K562 (cell line): ENCODE data around the gene TREH. TPM values are rescaled to one million over a fixed set of nuclear protein-coding genes. Genes with fewer than 3 reads are reported as not detected.

Source experiments
- ARNT ChIP-seq, 2 experiments: fragments of 450-650 bp; IDR thresholded peaks; 2 replicates each; pipeline ENCODE4 v1.6.1; 2016; ENCODE audit warnings: mild to moderate bottlenecking in 1 of 2
- CBX1 ChIP-seq: sonication (generic); IDR thresholded peaks from 2 replicates; pipeline ENCODE4 v1.6.1; 2016; ENCODE audit warnings: antibody characterized with exemption, low read depth, mild to moderate bottlenecking
- CHAMP1 ChIP-seq: fragments of 450-650 bp; IDR thresholded peaks from 2 replicates; pipeline ENCODE4 v1.6.1; 2016; ENCODE audit warnings: mild to moderate bottlenecking
- E2F6 ChIP-seq, 2 experiments: IDR thresholded peaks; 2 replicates each; pipeline ENCODE4 v1.6.1; 2011; ENCODE audit warnings: borderline replicate concordance in 1 of 2, control low read depth in 1 of 2, low read depth in 1 of 2, low read length in 1 of 2, mild to moderate bottlenecking in 1 of 2, mixed read lengths in 1 of 2, moderate library complexity in 1 of 2; ENCODE audit not compliant: insufficient read depth in 1 of 2, insufficient read length in 1 of 2, poor library complexity in 1 of 2, severe bottlenecking in 1 of 2; ENCODE audit errors: extremely low read depth in 1 of 2
- EWSR1 ChIP-seq: fragments of 450-650 bp; IDR thresholded peaks from 2 replicates; pipeline ENCODE4 v1.6.1; 2018; ENCODE audit warnings: borderline replicate concordance, mild to moderate bottlenecking, low read depth, moderate library complexity; ENCODE audit not compliant: partially characterized antibody
- FOXK2 ChIP-seq, 2 experiments: fragments of 450-650 bp; IDR thresholded peaks in 1 of 2; conservative IDR thresholded peaks in 1 of 2; 2 replicates each; pipeline ENCODE4 v1.6.1; 2016; ENCODE audit warnings: low read depth in 2 of 2, mild to moderate bottlenecking in 1 of 2
- FOXP1 ChIP-seq: sonication (generic); formaldehyde crosslinking; IDR thresholded peaks from 2 replicates; pipeline ENCODE4 v1.8.0; 2022; ENCODE audit warnings: mild to moderate bottlenecking, missing genetic modification reagents
- FUS ChIP-seq: fragments of 200-400 bp; formaldehyde crosslinking; optimal IDR thresholded peaks from 2 replicates; pipeline ENCODE3; 2017; ENCODE audit warnings: low read depth, low read length
- GATA2 ChIP-seq: sonication (generic); formaldehyde crosslinking; IDR thresholded peaks from 2 replicates; pipeline ENCODE4 v1.4.0; 2020; ENCODE audit warnings: mild to moderate bottlenecking, missing genetic modification reagents
- GTF2E2 ChIP-seq: fragments of 200-800 bp; sonication (Bioruptor generic); IDR thresholded peaks from 2 replicates; pipeline ENCODE4 v1.6.1; 2016; ENCODE audit warnings: missing genetic modification characterization, missing compliant biosample characterization
- KHSRP ChIP-seq: fragments of 450-650 bp; IDR thresholded peaks from 2 replicates; pipeline ENCODE4 v1.6.1; 2017
- MEIS2 ChIP-seq: fragments of 450-650 bp; IDR thresholded peaks from 2 replicates; pipeline ENCODE4 v1.6.1; 2014; ENCODE audit warnings: mild to moderate bottlenecking; ENCODE audit not compliant: partially characterized antibody
- MTA3 ChIP-seq: fragments of 450-650 bp; formaldehyde crosslinking; IDR thresholded peaks from 2 replicates; pipeline ENCODE4 v1.6.1; 2017; ENCODE audit warnings: mild to moderate bottlenecking, borderline replicate concordance
- PPARD ChIP-seq: fragments of 250-450 bp; sonication (Bioruptor Pico); IDR thresholded peaks from 2 replicates; pipeline ENCODE4 v1.8.0; 2022; ENCODE audit warnings: inconsistent platforms, mild to moderate bottlenecking, moderate library complexity
- RAD51 ChIP-seq: fragments of 450-650 bp; IDR thresholded peaks from 2 replicates; pipeline ENCODE4 v1.7.1; 2016; ENCODE audit warnings: low read depth, mild to moderate bottlenecking, borderline replicate concordance
- RBM34 ChIP-seq: fragments of 200-400 bp; formaldehyde crosslinking; IDR thresholded peaks from 2 replicates; pipeline ENCODE4 v1.6.1; 2018; ENCODE audit warnings: low read length, borderline replicate concordance; ENCODE audit not compliant: insufficient read depth
- RCOR1 ChIP-seq, 2 experiments: IDR thresholded peaks; 2 replicates each; pipeline ENCODE4 v1.6.1; 2012; ENCODE audit warnings: low read depth in 2 of 2, low read length in 2 of 2, borderline replicate concordance in 1 of 2, improper control_type of control experiment in 1 of 2
- RFX1 ChIP-seq: fragments of 450-650 bp; IDR thresholded peaks from 2 replicates; pipeline ENCODE4 v1.6.1; 2016; ENCODE audit warnings: mild to moderate bottlenecking, moderate library complexity
- RUNX1 ChIP-seq: sonication (generic); IDR thresholded peaks from 2 replicates; pipeline ENCODE4 v1.6.1; 2016; ENCODE audit warnings: antibody characterized with exemption, low read depth
- SAP30 ChIP-seq: fragments of 200-600 bp; sonication (generic); IDR thresholded peaks from 2 replicates; pipeline ENCODE4 v1.6.1; 2012; ENCODE audit warnings: borderline replicate concordance, low read depth, mild to moderate bottlenecking, moderate library complexity, low read length, control low read depth, inconsistent platforms; ENCODE audit not compliant: insufficient read depth, poor library complexity, severe bottlenecking
- SREBF1 ChIP-seq: fragments of 150-350 bp; IDR thresholded peaks from 2 replicates; pipeline ENCODE4 v1.6.1; 2014; ENCODE audit warnings: antibody characterized with exemption, low read depth, low read length, borderline replicate concordance
- ZC3H4 ChIP-seq: sonication (generic); formaldehyde crosslinking; IDR thresholded peaks from 2 replicates; pipeline ENCODE4 v1.9.0; 2021; ENCODE audit warnings: missing genetic modification reagents, borderline replicate concordance
- ZNF445 ChIP-seq: fragments of 250-450 bp; sonication (Bioruptor Pico); IDR thresholded peaks from 2 replicates; pipeline ENCODE4 v1.4.0; 2020; ENCODE audit warnings: low read depth, mild to moderate bottlenecking, moderate library complexity
- polyA plus RNA-seq, 8 experiments: library from polyadenylated mRNA; depleted of rRNA in 4 of 8; stranded (reverse) in 5 of 8; unstranded in 3 of 8; fragments of >200 nt; fragmentation: Nextera tagmentation in 2 of 8; fragmentation: Illumina TruSeq in 1 of 8; extraction: Ambion mirVana in 2 of 8; extraction: Trizol in 1 of 8; gene quantifications; 2 replicates each; pipeline versions ENCODE4 v1.2.1 to v1.2.3, GENCODE V29; 2011 to 2014; ENCODE audit warnings: inconsistent platforms in 1 of 8, missing spikeins in 1 of 8
- total RNA-seq, 7 experiments: library from RNA; depleted of rRNA in 6 of 7; stranded (reverse); fragments of >200 nt in 6 of 7; fragmentation: Illumina TruSeq in 2 of 7; extraction: Trizol in 2 of 7; gene quantifications; 2 replicates each; pipeline versions ENCODE4 v1.2.1 to v1.2.3, GENCODE V29; 2011 to 2021; ENCODE audit warnings: low replicate concordance in 1 of 7
- TF ChIP-seq, protein P1 (sequence below): fragments of 250-450 bp; sonication (Bioruptor Pico); IDR thresholded peaks from 2 replicates; pipeline ENCODE4 v1.5.0; 2021

Gene TREH
- total and polyA plus RNA-seq, 9 of the 15 experiments (the other 6 are each of a cell fraction or from before 2014, with no cell fraction given), result 0.09 to 0.20 (median 0.11) TPM; not detected in 6

GRCh38 chr11:118715837-118716260 lies 36.4 kb upstream of the TREH start (continued):
- no peak for TF ChIP-seq CHAMP1
- TF ChIP-seq SAP30, result no peak
- no peak for TF ChIP-seq E2F6 (IDR thresholded peaks at IDR 0.05; ENCODE audit: borderline replicate concordance in 1 of 2, extremely low read depth in 1 of 2, insufficient read depth in 1 of 2, insufficient read length in 1 of 2, low read depth in 1 of 2, low read length in 1 of 2, poor library complexity in 1 of 2, severe bottlenecking in 1 of 2)
- TF ChIP-seq, protein P1, sequence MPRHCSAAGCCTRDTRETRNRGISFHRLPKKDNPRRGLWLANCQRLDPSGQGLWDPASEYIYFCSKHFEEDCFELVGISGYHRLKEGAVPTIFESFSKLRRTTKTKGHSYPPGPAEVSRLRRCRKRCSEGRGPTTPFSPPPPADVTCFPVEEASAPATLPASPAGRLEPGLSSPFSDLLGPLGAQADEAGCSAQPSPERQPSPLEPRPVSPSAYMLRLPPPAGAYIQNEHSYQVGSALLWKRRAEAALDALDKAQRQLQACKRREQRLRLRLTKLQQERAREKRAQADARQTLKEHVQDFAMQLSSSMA (CRISPR knock-in tag), result no peak
- TF ChIP-seq RFX1, result no peak
- TF ChIP-seq SREBF1, result no peak
- TF ChIP-seq GATA2 (CRISPR knock-in tag), result peak; percentile 34; the same call in 1 of the 2 replicates
- no peak for TF ChIP-seq EWSR1
- TF ChIP-seq PPARD (CRISPR knock-in tag), result no peak
- no peak for TF ChIP-seq ARNT (IDR thresholded peaks at IDR 0.05)
- TF ChIP-seq RCOR1 (IDR thresholded peaks at IDR 0.05; ENCODE audit: borderline replicate concordance in 1 of 2, low read depth in 2 of 2, low read length in 2 of 2), result peak in 1 of 2 experiments; percentile 93; a peak in 2 of 4 replicates
- no peak for TF ChIP-seq GTF2E2 (tag)
- TF ChIP-seq FOXK2 (conservative IDR thresholded peaks at IDR 0.05 in 1 of 2, IDR thresholded peaks at IDR 0.05 in 1 of 2; ENCODE audit: low read depth in 2 of 2), result no peak; a peak in 1 of 4 replicates
- no peak for TF ChIP-seq CBX1
- TF ChIP-seq MTA3, result 0 out of 2 replicates have a peak, but pooled peaks have one; percentile 26
- TF ChIP-seq FOXP1 (CRISPR knock-in tag), result no peak
- no peak for TF ChIP-seq RBM34
- TF ChIP-seq FUS, result no peak
- no peak for TF ChIP-seq RAD51
- TF ChIP-seq ZC3H4 (CRISPR knock-in tag), result no peak
- TF ChIP-seq ZNF445 (CRISPR knock-in tag), result no peak
- TF ChIP-seq KHSRP, result no peak
- no peak for TF ChIP-seq RUNX1
- TF ChIP-seq MEIS2, result peak; percentile 81
